Tibial nerve (tissue), 4 donors: ENCODE measurements around the gene GPR149.

Experiments used
- CTCF ChIP-seq, 5 experiments: fragments of 200-600 bp in 3 of 5; fragments of 450-650 bp in 2 of 5; sonication (generic) in 3 of 5; IDR thresholded peaks; one replicate each; pipeline ENCODE4 v1.5.1; 2016 to 2019; ENCODE audit warnings: antibody characterized with exemption in 5 of 5, mild to moderate bottlenecking in 3 of 5, moderate library complexity in 2 of 5
- EP300 ChIP-seq, 2 donors: sonication (generic); formaldehyde crosslinking; IDR thresholded peaks; one replicate each; pipeline ENCODE4 v1.6.1; 2017; ENCODE audit warnings: antibody characterized with exemption in 2 of 2, mild to moderate bottlenecking in 1 of 2
- POLR2A ChIP-seq, 2 donors: fragments of 450-650 bp; IDR thresholded peaks; one replicate each; pipeline ENCODE4 v1.6.1; 2017; ENCODE audit warnings: antibody characterized with exemption in 2 of 2, mild to moderate bottlenecking in 2 of 2, moderate library complexity in 2 of 2

- no peak for TF ChIP-seq POLR2A (IDR thresholded peaks at IDR 0.05)
- no peak for TF ChIP-seq CTCF (IDR thresholded peaks at IDR 0.05)
- no peak for TF ChIP-seq EP300 (IDR thresholded peaks at IDR 0.05)
Observed at GRCh38 chr3:154304936-154305335, 125.1 kb downstream of the GPR149 start.
